Endodermal cell (in vitro differentiated cells): ENCODE data around the gene SH3YL1. TPM values are rescaled to one million over a fixed set of nuclear protein-coding genes. Genes with fewer than 3 reads are reported as not detected.

ENCODE experiments used
- DNase-seq: peaks from one replicate; pipeline ENCODE4 v3.0.0-alpha.2; 2017
- H3K27ac ChIP-seq: 2 replicates; pipeline ENCODE4 v1.5.1; 2013; ENCODE audit warnings: mild to moderate bottlenecking, low read depth, low read length, moderate library complexity
- H3K27me3 ChIP-seq: 2 replicates; pipeline ENCODE4 v1.6.1; 2013; ENCODE audit warnings: mild to moderate bottlenecking, low read length, moderate library complexity; ENCODE audit not compliant: insufficient read depth, control insufficient read depth, poor library complexity, severe bottlenecking
- H3K36me3 ChIP-seq: 2 replicates; pipeline ENCODE4 v1.7.0; 2013; ENCODE audit warnings: mild to moderate bottlenecking, low read length, moderate library complexity; ENCODE audit not compliant: control insufficient read depth, insufficient read depth
- H3K4me1 ChIP-seq: one replicate; pipeline ENCODE4 v1.7.0; 2013; ENCODE audit warnings: low read length; ENCODE audit not compliant: control insufficient read depth, insufficient read depth
- H3K4me3 ChIP-seq: 2 replicates; pipeline ENCODE4 v1.5.1; 2013; ENCODE audit warnings: mild to moderate bottlenecking, low read length, moderate library complexity
- H3K9ac ChIP-seq: 2 replicates; pipeline ENCODE4 v1.6.1; 2013; ENCODE audit warnings: mild to moderate bottlenecking, low read length, moderate library complexity; ENCODE audit not compliant: poor library complexity, severe bottlenecking; ENCODE audit errors: extremely low read depth
- H3K9me3 ChIP-seq: 2 replicates; pipeline ENCODE4 v1.6.1; 2013; ENCODE audit warnings: mild to moderate bottlenecking, low read length, moderate library complexity; ENCODE audit not compliant: control insufficient read depth
- H3K27ac Mint-ChIP-seq: 2 replicates; pipeline ENCODE4 v1.8.0; 2020; ENCODE audit warnings: mixed read lengths
- H3K27me3 Mint-ChIP-seq: 2 replicates; pipeline ENCODE4 v1.8.0; 2021; ENCODE audit warnings: mild to moderate bottlenecking, mixed read lengths; ENCODE audit not compliant: insufficient read depth
- H3K36me3 Mint-ChIP-seq: 2 replicates; pipeline ENCODE4 v1.8.0; 2020; ENCODE audit warnings: low read depth, mixed read lengths
- H3K4me1 Mint-ChIP-seq: 2 replicates; pipeline ENCODE4 v1.8.0; 2020; ENCODE audit warnings: mixed read lengths
- H3K4me3 Mint-ChIP-seq: 2 replicates; pipeline ENCODE4 v1.8.0; 2020; ENCODE audit warnings: mild to moderate bottlenecking, moderate library complexity, mixed read lengths
- H3K9me3 Mint-ChIP-seq: 2 replicates; pipeline ENCODE4 v1.8.0; 2020; ENCODE audit warnings: mild to moderate bottlenecking, mixed read lengths
- WGBS, 2 experiments: methylation state at CpG; one replicate each; pipeline versions ENCODE4 v1.1.5 to v1.1.7; 2013; ENCODE audit warnings: missing lambda C conversion rate in 2 of 2, mixed read lengths in 1 of 2; ENCODE audit not compliant: insufficient coverage in 1 of 2, insufficient read length in 1 of 2; 5-methylcytosine and 5-hydroxymethylcytosine counted together
- total RNA-seq, 2 donors: library from RNA; stranded (reverse); fragmentation: NEBNext Ultra II Directional in 1 of 2; extraction: Animal tissue kit (Norgen Biotek cat#: 25700) in 1 of 2; gene quantifications; 2 replicates in 1 of 2; 3 replicates in 1 of 2; pipeline ENCODE4 v1.2.1, GENCODE V29; 2021
- TF ChIP-seq, protein P1 (sequence below): fragments of 200-600 bp; sonication (generic); conservative IDR thresholded peaks from 2 replicates; pipeline ENCODE4 v1.5.0; 2021; ENCODE audit warnings: antibody characterized with exemption, mild to moderate bottlenecking

Gene SH3YL1
- total RNA-seq, 2 donors from 2014 or later: 33.6 to 39.0 TPM

GRCh38 chr2:258933-259332 is 4.9 kb downstream of the SH3YL1 start:
- Histone ChIP-seq H3K36me3 (no peaks in the 10 kb centered on the region), H3K9me3 (peaks cover 22% of the 10 kb centered on the region), H3K9ac (no peak overlapping the region), H3K4me3 (no peak overlapping the region), H3K4me1 (no peaks in the 10 kb centered on the region), H3K27ac (no peak overlapping the region), H3K27me3 (no peaks in the 10 kb centered on the region)
- no peak overlapping the region for H3K4me3 Mint-ChIP-seq
- DNase-seq: no peak
- H3K9me3 Mint-ChIP-seq: peaks cover 27% of the 10 kb centered on the region
- H3K27me3 Mint-ChIP-seq: peaks cover 11% of the 10 kb centered on the region
- no peak overlapping the region for H3K27ac Mint-ChIP-seq
- H3K36me3 Mint-ChIP-seq: peaks cover 30% of the 10 kb centered on the region
- TF ChIP-seq, protein P1, sequence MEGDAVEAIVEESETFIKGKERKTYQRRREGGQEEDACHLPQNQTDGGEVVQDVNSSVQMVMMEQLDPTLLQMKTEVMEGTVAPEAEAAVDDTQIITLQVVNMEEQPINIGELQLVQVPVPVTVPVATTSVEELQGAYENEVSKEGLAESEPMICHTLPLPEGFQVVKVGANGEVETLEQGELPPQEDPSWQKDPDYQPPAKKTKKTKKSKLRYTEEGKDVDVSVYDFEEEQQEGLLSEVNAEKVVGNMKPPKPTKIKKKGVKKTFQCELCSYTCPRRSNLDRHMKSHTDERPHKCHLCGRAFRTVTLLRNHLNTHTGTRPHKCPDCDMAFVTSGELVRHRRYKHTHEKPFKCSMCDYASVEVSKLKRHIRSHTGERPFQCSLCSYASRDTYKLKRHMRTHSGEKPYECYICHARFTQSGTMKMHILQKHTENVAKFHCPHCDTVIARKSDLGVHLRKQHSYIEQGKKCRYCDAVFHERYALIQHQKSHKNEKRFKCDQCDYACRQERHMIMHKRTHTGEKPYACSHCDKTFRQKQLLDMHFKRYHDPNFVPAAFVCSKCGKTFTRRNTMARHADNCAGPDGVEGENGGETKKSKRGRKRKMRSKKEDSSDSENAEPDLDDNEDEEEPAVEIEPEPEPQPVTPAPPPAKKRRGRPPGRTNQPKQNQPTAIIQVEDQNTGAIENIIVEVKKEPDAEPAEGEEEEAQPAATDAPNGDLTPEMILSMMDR: no peak
- H3K4me1 Mint-ChIP-seq: peaks cover 11% of the 10 kb centered on the region
- 93 to 94% methylated on average over 3 of the region's 3 CpGs for WGBS, 2 experiments

DNA sequence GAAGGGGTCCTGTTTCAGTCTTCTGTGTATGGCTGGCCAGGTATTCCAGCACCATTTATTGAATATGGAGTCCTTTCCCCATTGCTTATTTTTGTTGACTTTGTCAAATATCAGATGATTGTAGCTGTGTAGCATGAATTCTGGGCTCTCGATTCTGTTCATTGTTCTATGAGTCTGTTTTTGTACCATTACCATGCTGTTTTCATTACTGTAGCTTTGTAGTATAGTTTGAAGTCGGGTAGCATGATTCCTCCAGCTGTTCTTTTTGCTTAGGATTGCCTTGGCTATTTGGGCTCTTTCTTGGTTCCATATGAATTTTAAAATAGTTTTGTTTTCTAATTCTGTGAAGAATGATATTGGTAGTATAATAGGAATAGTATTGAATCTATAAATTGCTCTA is 6.0 kb downstream of the SH3YL1 start:
- Mint-ChIP-seq H3K27me3 (peaks cover 5% of the 10 kb centered on the region), H3K9me3 (peaks cover 27% of the 10 kb centered on the region), H3K36me3 (peaks cover 30% of the 10 kb centered on the region), H3K4me1 (peaks cover 10% of the 10 kb centered on the region), H3K27ac (no peak overlapping the region), H3K4me3 (no peak overlapping the region)
- no peaks in the 10 kb centered on the region for H3K27me3 ChIP-seq
- no peak for DNase-seq
- no peaks in the 10 kb centered on the region for H3K36me3 ChIP-seq
- H3K9ac ChIP-seq: no peak overlapping the region
- 83 to 97% methylated on average over 2 of the region's 2 CpGs for WGBS, 2 experiments
- no peaks in the 10 kb centered on the region for H3K4me1 ChIP-seq
- no peak overlapping the region for H3K27ac ChIP-seq
- H3K4me3 ChIP-seq: peak overlapping the region; percentile 31
- peaks cover 22% of the 10 kb centered on the region for H3K9me3 ChIP-seq
- TF ChIP-seq, protein P1: no peak

GRCh38 chr2:257429-257828 is 6.4 kb downstream of the SH3YL1 start:
- no peaks in the 10 kb centered on the region for H3K4me1 ChIP-seq
- no peak for DNase-seq
- Mint-ChIP-seq H3K4me3 (no peak overlapping the region), H3K27me3 (peaks cover under 1% of the 10 kb centered on the region), H3K36me3 (peaks cover 30% of the 10 kb centered on the region), H3K9me3 (peaks cover 27% of the 10 kb centered on the region), H3K4me1 (peaks cover 6% of the 10 kb centered on the region), H3K27ac (no peak overlapping the region)
- WGBS, 2 experiments: 95 to 100% methylated on average over 3 of the region's 3 CpGs
- no peaks in the 10 kb centered on the region for H3K36me3 ChIP-seq
- H3K9me3 ChIP-seq: peaks cover 22% of the 10 kb centered on the region
- no peak overlapping the region for H3K27ac ChIP-seq
- no peak overlapping the region for H3K9ac ChIP-seq
- H3K27me3 ChIP-seq: no peaks in the 10 kb centered on the region
- TF ChIP-seq, protein P1: no peak
- H3K4me3 ChIP-seq: peak overlapping the region; percentile 11
